GM12878 (cell line): ENCODE data around the gene SSH2. TPM values are rescaled to one million over a fixed set of nuclear protein-coding genes. Genes with fewer than 3 reads are reported as not detected.

Source experiments
- ATAC-seq: fragments of 200-7000 bp; cut with Tn5 transposase; 3 replicates; pipeline ENCODE4 v1.9.1; 2020; ENCODE audit warnings: mild to moderate bottlenecking, moderate library complexity
- BruUV-seq: library from RNA; stranded (reverse); fragments of 400-500 nt; replicated peaks from 2 replicates; lab custom pipeline; 2021; lab: Mats Ljungman, UMichigan
- CTCF ChIA-PET: fragments of 300-600 bp; sonication (Branson Sonifier 250); formaldehyde crosslinking; extraction: SDS; loops from one replicate; lab custom pipeline; 2021; ENCODE audit warnings: inconsistent platforms; lab: Yijun Ruan, JAX
- POLR2A ChIA-PET: fragments of 350-600 bp; formaldehyde crosslinking; extraction: SDS; loops from one replicate; lab custom pipeline; 2021; ENCODE audit warnings: inconsistent platforms; lab: Charles Lee
- RAD21 ChIA-PET: fragments of 300-600 bp; sonication (Branson Sonifier 250); formaldehyde crosslinking; loops from one replicate; lab custom pipeline; 2023; ENCODE audit warnings: antibody characterized with exemption; ENCODE audit not compliant: unreplicated experiment; lab: Charles Lee
- SMC1A ChIA-PET: fragments of 300-600 bp; sonication (Branson Sonifier 250); formaldehyde crosslinking; loops from one replicate; lab custom pipeline; 2023; ENCODE audit not compliant: unreplicated experiment, uncharacterized antibody; lab: Charles Lee
- DNase-seq: peaks from one replicate; pipeline ENCODE4 v3.0.0-alpha.2; 2011; ENCODE audit warnings: low read depth, low spot score
- FAIRE-seq: peaks from 3 replicates; lab custom pipeline; 2011; peaks lifted over from hg19 to GRCh38; lab: Jason Lieb, UNC
- H2AFZ ChIP-seq: 2 replicates; pipeline ENCODE4 v1.6.0; 2011; ENCODE audit warnings: low read depth, low read length, control low read depth; ENCODE audit not compliant: control insufficient read depth
- H3K27ac ChIP-seq: 2 replicates; pipeline ENCODE4 v1.5.1; 2011; ENCODE audit warnings: control low read depth; ENCODE audit not compliant: control insufficient read depth, insufficient read depth
- H3K27me3 ChIP-seq, 2 experiments: replicated peaks in 1 of 2; 2 replicates each; pipeline versions ENCODE4 v1.6.0 to v1.6.1; 2011; ENCODE audit warnings: low read length in 1 of 2; ENCODE audit not compliant: control insufficient read depth in 2 of 2, insufficient read depth in 2 of 2
- H3K36me3 ChIP-seq, 2 experiments: 2 replicates each; pipeline ENCODE4 v1.5.1; 2011; ENCODE audit warnings: low read length in 1 of 2; ENCODE audit not compliant: control insufficient read depth in 2 of 2, insufficient read depth in 2 of 2
- H3K4me1 ChIP-seq: 2 replicates; pipeline ENCODE4 v1.6.1; 2011; ENCODE audit warnings: mild to moderate bottlenecking, low read length, moderate library complexity, mixed read lengths; ENCODE audit not compliant: control insufficient read depth, insufficient read depth
- H3K4me2 ChIP-seq: 2 replicates; pipeline ENCODE4 v1.6.0; 2011; ENCODE audit warnings: control low read depth; ENCODE audit not compliant: control insufficient read depth, insufficient read depth
- H3K4me3 ChIP-seq: fragments of 200-600 bp; sonication (generic); 2 replicates; pipeline ENCODE4 v1.5.1; 2016
- H3K79me2 ChIP-seq: 2 replicates; pipeline ENCODE4 v1.6.0; 2011; ENCODE audit warnings: low read length; ENCODE audit not compliant: control insufficient read depth, insufficient read depth
- H3K9ac ChIP-seq: 2 replicates; pipeline ENCODE4 v1.8.0; 2011; ENCODE audit warnings: low read length, control low read depth, mixed read lengths; ENCODE audit not compliant: control insufficient read depth, insufficient read depth
- H3K9me3 ChIP-seq: replicated peaks from 3 replicates; pipeline ENCODE4 v1.5.1; 2011; ENCODE audit warnings: mild to moderate bottlenecking, low read length; ENCODE audit not compliant: control insufficient read depth, insufficient read depth
- H4K20me1 ChIP-seq: 2 replicates; pipeline ENCODE4 v1.6.0; 2011; ENCODE audit not compliant: control insufficient read depth, insufficient read depth
- CBX5 ChIP-seq: sonication (generic); IDR thresholded peaks from 2 replicates; pipeline ENCODE4 v1.6.1; 2016; ENCODE audit warnings: low read depth, moderate library complexity, mild to moderate bottlenecking, inconsistent platforms
- MYC ChIP-seq: IDR thresholded peaks from 2 replicates; pipeline ENCODE4 v1.6.1; 2011; ENCODE audit warnings: mild to moderate bottlenecking, low read length, moderate library complexity, inconsistent platforms; ENCODE audit not compliant: insufficient read depth, insufficient replicate concordance, insufficient read length, severe bottlenecking
- NRF1 ChIP-seq: conservative IDR thresholded peaks from 2 replicates; pipeline ENCODE4 v1.6.1; 2011; ENCODE audit warnings: mild to moderate bottlenecking, low read depth, low read length, improper control_type of control experiment
- POLR2AphosphoS5 ChIP-seq: IDR thresholded peaks from 2 replicates; pipeline ENCODE4 v1.6.1; 2011; ENCODE audit warnings: mild to moderate bottlenecking, low read length, inconsistent platforms
- STAT3 ChIP-seq: IDR thresholded peaks from 2 replicates; pipeline ENCODE4 v1.6.1; 2011; ENCODE audit warnings: low read depth, low read length, improper control_type of control experiment
- USF2 ChIP-seq: IDR thresholded peaks from 2 replicates; pipeline ENCODE4 v1.6.1; 2011; ENCODE audit warnings: low read depth, low read length, improper control_type of control experiment, borderline replicate concordance
- ZBED1 ChIP-seq: IDR thresholded peaks from 2 replicates; pipeline ENCODE4 v1.6.1; 2016; ENCODE audit warnings: borderline replicate concordance
- WGBS: methylation state at CpG from one replicate; pipeline ENCODE4 v1.1.6; 2016; ENCODE audit warnings: low lambda C conversion rate; ENCODE audit not compliant: insufficient replicate concordance, insufficient coverage; ENCODE audit errors: missing lambda C conversion rate; 5-methylcytosine and 5-hydroxymethylcytosine counted together
- in situ Hi-C: fragments of 300-500 bp; cut with MboI; formaldehyde crosslinking; loops from 9 replicates; pipeline ENCODE4 v1.14.3; 2018; ENCODE audit warnings: mixed read lengths
- intact Hi-C: fragments of 100-400 bp; cut with micrococcal nuclease; formaldehyde crosslinking; loops from one replicate; pipeline ENCODE4 v1.14.2; 2022; ENCODE audit not compliant: unreplicated experiment
- polyA plus RNA-seq, 11 experiments: library from polyadenylated mRNA; depleted of rRNA in 4 of 11; unstranded in 6 of 11; stranded (reverse) in 5 of 11; fragments of >200 nt; fragmentation: Nextera tagmentation in 4 of 11; fragmentation: Illumina TruSeq in 1 of 11; extraction: Ambion mirVana in 4 of 11; extraction: Trizol in 1 of 11; gene quantifications; 1 replicate in 1 of 11; 2 replicates in 10 of 11; pipeline versions ENCODE4 v1.2.1 to v1.2.3, GENCODE V29; 2011 to 2016; ENCODE audit warnings: inconsistent platforms in 2 of 11, missing spikeins in 2 of 11, low read depth in 1 of 11
- total RNA-seq, 4 experiments: library from RNA; depleted of rRNA in 3 of 4; stranded (reverse); fragments of >200 nt in 3 of 4; fragmentation: Illumina TruSeq in 1 of 4; extraction: Trizol in 1 of 4; gene quantifications; 2 replicates each; pipeline versions ENCODE4 v1.2.1 to v1.2.3, GENCODE V29; 2013 to 2021
- TF ChIP-seq, protein P1 (sequence below): IDR thresholded peaks from 2 replicates; pipeline ENCODE4 v1.6.1; 2011; ENCODE audit warnings: low read depth, mild to moderate bottlenecking, low read length, moderate library complexity, borderline replicate concordance; ENCODE audit errors: extremely low read depth
- TF ChIP-seq, protein P2 (sequence below): fragments of 450-650 bp; IDR thresholded peaks from 2 replicates; pipeline ENCODE4 v1.6.1; 2017; ENCODE audit warnings: antibody characterized with exemption, mild to moderate bottlenecking, moderate library complexity

SSH2 gene
- total and polyA plus RNA-seq, 10 of the 15 experiments (the other 5 are each of a cell fraction or from before 2014, with no cell fraction given): 9.3 to 65.9 (median 34.0) TPM

DNA sequence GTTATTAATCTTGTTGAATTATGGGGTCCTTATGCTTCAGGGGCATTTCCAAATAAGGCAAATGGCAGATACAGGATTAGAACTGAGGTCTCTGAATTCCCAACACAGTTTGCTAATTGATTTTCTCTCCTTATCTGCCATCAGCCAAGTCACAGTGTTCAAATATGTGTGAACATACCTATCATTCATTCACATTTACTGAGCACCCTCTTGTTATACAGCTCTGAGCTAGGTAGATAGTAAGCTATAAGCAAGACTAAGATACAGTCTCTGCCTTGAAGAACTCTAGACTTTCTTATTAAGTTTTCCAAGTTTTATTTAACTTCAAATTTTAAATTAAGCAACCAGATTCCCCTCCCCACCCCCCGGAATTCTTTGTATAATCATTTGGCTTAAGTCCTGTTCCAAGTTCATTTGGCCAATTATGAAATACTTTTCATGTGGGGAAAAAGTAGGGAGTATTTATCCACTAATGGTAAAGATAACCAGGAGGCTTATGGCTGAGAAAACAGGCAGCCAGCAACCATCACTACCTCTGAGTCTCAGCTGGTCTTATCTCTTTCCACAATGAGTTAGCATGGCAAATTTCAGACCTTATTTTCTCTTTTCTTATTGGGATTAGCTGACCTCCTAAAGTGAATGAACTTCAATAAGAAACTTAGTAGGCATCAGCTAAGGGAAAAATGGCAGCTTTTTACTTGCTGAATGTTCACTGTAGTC lies 275.9 kb downstream of the SSH2 start:
- intact Hi-C loops (no loop called here), in situ Hi-C loops (no loop called here)
- Histone ChIP-seq H4K20me1 (no peaks in the 10 kb centered on the region), H3K27me3 (no peaks in the 10 kb centered on the region), H3K4me1 (no peaks in the 10 kb centered on the region), H2AFZ (no peak overlapping the region), H3K4me3 (no peak overlapping the region), H3K36me3 (peaks cover 1 to 7% of the 10 kb centered on the region in 2 experiments; a peak in 3 of 4 replicates), H3K79me2 (no peaks in the 10 kb centered on the region), H3K4me2 (no peak overlapping the region), H3K9ac (no peak overlapping the region), H3K9me3 (no peaks in the 10 kb centered on the region), H3K27ac (no peak overlapping the region)
- no peak for ATAC-seq
- RAD21 ChIA-PET: interaction anchor here (0.5 to 2.3 kb wide), 7 partner anchors 15 to 1148 kb away, joined by 3 to 7 read pairs (median 3); no protein-coding TSS in a partner anchor
- no peak for TF ChIP-seq POLR2AphosphoS5
- TF ChIP-seq ZBED1: no peak
- TF ChIP-seq, protein P1, sequence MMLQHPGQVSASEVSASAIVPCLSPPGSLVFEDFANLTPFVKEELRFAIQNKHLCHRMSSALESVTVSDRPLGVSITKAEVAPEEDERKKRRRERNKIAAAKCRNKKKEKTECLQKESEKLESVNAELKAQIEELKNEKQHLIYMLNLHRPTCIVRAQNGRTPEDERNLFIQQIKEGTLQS: no peak
- TF ChIP-seq, protein P2, sequence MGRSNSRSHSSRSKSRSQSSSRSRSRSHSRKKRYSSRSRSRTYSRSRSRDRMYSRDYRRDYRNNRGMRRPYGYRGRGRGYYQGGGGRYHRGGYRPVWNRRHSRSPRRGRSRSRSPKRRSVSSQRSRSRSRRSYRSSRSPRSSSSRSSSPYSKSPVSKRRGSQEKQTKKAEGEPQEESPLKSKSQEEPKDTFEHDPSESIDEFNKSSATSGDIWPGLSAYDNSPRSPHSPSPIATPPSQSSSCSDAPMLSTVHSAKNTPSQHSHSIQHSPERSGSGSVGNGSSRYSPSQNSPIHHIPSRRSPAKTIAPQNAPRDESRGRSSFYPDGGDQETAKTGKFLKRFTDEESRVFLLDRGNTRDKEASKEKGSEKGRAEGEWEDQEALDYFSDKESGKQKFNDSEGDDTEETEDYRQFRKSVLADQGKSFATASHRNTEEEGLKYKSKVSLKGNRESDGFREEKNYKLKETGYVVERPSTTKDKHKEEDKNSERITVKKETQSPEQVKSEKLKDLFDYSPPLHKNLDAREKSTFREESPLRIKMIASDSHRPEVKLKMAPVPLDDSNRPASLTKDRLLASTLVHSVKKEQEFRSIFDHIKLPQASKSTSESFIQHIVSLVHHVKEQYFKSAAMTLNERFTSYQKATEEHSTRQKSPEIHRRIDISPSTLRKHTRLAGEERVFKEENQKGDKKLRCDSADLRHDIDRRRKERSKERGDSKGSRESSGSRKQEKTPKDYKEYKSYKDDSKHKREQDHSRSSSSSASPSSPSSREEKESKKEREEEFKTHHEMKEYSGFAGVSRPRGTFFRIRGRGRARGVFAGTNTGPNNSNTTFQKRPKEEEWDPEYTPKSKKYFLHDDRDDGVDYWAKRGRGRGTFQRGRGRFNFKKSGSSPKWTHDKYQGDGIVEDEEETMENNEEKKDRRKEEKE: no peak
- no peak for TF ChIP-seq STAT3
- no peak for TF ChIP-seq MYC
- no peak for TF ChIP-seq USF2
- TF ChIP-seq CBX5: no peak
- TF ChIP-seq NRF1: no peak
- CTCF ChIA-PET: interaction anchor here (0.7 to 2.8 kb wide), 9 partner anchors 11 to 351 kb away, joined by 3 to 17 read pairs (median 5); no protein-coding TSS in a partner anchor
- no peak for FAIRE-seq
- SMC1A ChIA-PET: interaction anchor here (0.8 to 3.1 kb wide), 11 partner anchors 9 to 125 kb away, joined by 3 to 12 read pairs (median 5); no protein-coding TSS in a partner anchor
- 95% methylated on average over 1 of the region's 1 CpG for WGBS
- POLR2A ChIA-PET: interaction anchor here (0.6 to 1.4 kb wide), 3 partner anchors 51 to 124 kb away, joined by 3 to 4 read pairs (median 3); no protein-coding TSS in a partner anchor
- no peak for DNase-seq
- BruUV-seq: no TSS peak
